ENCODE results near the gene SH3GL2.

The SH3GL2 gene

DNA sequence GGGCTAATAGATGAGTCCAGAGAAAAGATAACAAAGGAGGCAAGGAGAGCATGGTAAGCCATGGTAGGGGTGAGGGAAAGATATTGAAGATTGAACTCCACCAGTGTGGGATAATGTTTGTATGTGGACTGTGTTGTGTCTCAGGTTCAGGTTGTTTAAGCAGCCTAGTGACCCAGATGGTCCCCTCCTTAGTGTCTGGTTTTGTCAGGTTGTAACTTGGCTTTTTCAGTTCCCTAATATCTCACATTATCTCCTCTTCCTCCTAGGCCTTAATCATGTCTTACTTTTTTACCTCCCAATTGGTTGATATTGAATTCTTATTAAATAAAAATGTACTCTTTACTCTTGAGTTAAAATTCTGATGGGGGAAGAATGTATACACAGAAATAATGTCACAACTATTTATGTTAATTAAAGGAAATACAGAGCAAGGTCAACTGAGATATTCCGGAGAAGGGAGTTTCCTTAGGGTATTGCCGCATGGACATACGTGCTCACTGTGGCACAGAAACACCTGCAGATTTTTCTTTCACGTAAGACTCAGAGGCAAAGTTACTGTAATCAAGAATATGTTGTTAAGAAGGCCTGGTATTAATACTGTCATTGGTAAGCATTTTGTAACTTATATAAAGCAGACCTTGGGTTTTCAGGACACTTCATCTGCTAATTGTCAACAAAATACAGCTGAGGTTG is 23.4 kb upstream of the SH3GL2 start:
- Histone ChIP-seq H3K27me3 (ENCODE audit: insufficient read depth, low read length, poor library complexity) (no peaks in the 10 kb centered on the region), H3K36me3 (ENCODE audit: insufficient read depth, low read length) (no peaks in the 10 kb centered on the region), H3K4me3 (ENCODE audit: low read depth in 1 of 2, low read length in 2 of 2) (no peak overlapping the region), H2AFZ (ENCODE audit: low read depth, low read length) (no peak overlapping the region), H3K4me1 (ENCODE audit: insufficient read depth, low read length) (no peaks in the 10 kb centered on the region), H3K79me2 (ENCODE audit: insufficient read depth, low read length) (no peaks in the 10 kb centered on the region), H3K9ac (ENCODE audit: low read depth, low read length) (no peak overlapping the region), H3K27ac (ENCODE audit: low read length) (no peak overlapping the region), H3K9me3 (ENCODE audit: insufficient read depth, low read length, severe bottlenecking) (no peaks in the 10 kb centered on the region), H4K20me1 (ENCODE audit: insufficient read depth, low read length) (no peaks in the 10 kb centered on the region), H3K4me2 (ENCODE audit: insufficient read depth, low read length) (no peak overlapping the region)
- DNase-seq (no peak), ATAC-seq (ENCODE audit: insufficient read depth, low read depth) (no peak)
- TF ChIP-seq EZH2 (IDR thresholded peaks at IDR 0.05; ENCODE audit: borderline replicate concordance, low read depth, low read length, severe bottlenecking) (no peak), CTCF (IDR thresholded peaks at IDR 0.05; ENCODE audit: borderline replicate concordance, extremely low read depth, low read length, poor library complexity, severe bottlenecking) (no peak)

- Histone ChIP-seq H3K4me1 (ENCODE audit: insufficient read depth, low read length) (no peaks in the 10 kb centered on the region), H3K9ac (ENCODE audit: low read depth, low read length) (no peak overlapping the region), H3K27ac (ENCODE audit: low read length) (no peak overlapping the region), H2AFZ (ENCODE audit: low read depth, low read length) (no peak overlapping the region), H3K27me3 (ENCODE audit: insufficient read depth, low read length, poor library complexity) (no peaks in the 10 kb centered on the region), H3K79me2 (ENCODE audit: insufficient read depth, low read length) (no peaks in the 10 kb centered on the region), H3K9me3 (ENCODE audit: insufficient read depth, low read length, severe bottlenecking) (no peaks in the 10 kb centered on the region), H3K4me2 (ENCODE audit: insufficient read depth, low read length) (no peak overlapping the region), H3K4me3 (ENCODE audit: low read depth in 1 of 2, low read length in 2 of 2) (no peak overlapping the region), H4K20me1 (ENCODE audit: insufficient read depth, low read length) (no peaks in the 10 kb centered on the region), H3K36me3 (ENCODE audit: insufficient read depth, low read length) (no peaks in the 10 kb centered on the region)
- no peak for ATAC-seq (ENCODE audit: insufficient read depth, low read depth)
- no peak for DNase-seq
- TF ChIP-seq CTCF (IDR thresholded peaks at IDR 0.05; ENCODE audit: borderline replicate concordance, extremely low read depth, low read length, poor library complexity, severe bottlenecking) (no peak), EZH2 (IDR thresholded peaks at IDR 0.05; ENCODE audit: borderline replicate concordance, low read depth, low read length, severe bottlenecking) (no peak)
Measured at GRCh38 chr9:17556255-17556654, 22.6 kb upstream of the SH3GL2 start.

GRCh38 chr9:17556935-17557334 is 21.9 kb upstream of the SH3GL2 start:
- Histone ChIP-seq H3K79me2 (ENCODE audit: insufficient read depth, low read length) (no peaks in the 10 kb centered on the region), H3K4me3 (ENCODE audit: low read depth in 1 of 2, low read length in 2 of 2) (no peak overlapping the region), H3K36me3 (ENCODE audit: insufficient read depth, low read length) (no peaks in the 10 kb centered on the region), H3K4me2 (ENCODE audit: insufficient read depth, low read length) (no peak overlapping the region), H3K9me3 (ENCODE audit: insufficient read depth, low read length, severe bottlenecking) (no peaks in the 10 kb centered on the region), H3K27ac (ENCODE audit: low read length) (no peak overlapping the region), H3K4me1 (ENCODE audit: insufficient read depth, low read length) (no peaks in the 10 kb centered on the region), H2AFZ (ENCODE audit: low read depth, low read length) (no peak overlapping the region), H3K9ac (ENCODE audit: low read depth, low read length) (no peak overlapping the region), H4K20me1 (ENCODE audit: insufficient read depth, low read length) (no peaks in the 10 kb centered on the region), H3K27me3 (ENCODE audit: insufficient read depth, low read length, poor library complexity) (no peaks in the 10 kb centered on the region)
- DNase-seq (no peak), ATAC-seq (ENCODE audit: insufficient read depth, low read depth) (no peak)
- no peak for TF ChIP-seq EZH2 (IDR thresholded peaks at IDR 0.05; ENCODE audit: borderline replicate concordance, low read depth, low read length, severe bottlenecking)
- no peak for TF ChIP-seq CTCF (IDR thresholded peaks at IDR 0.05; ENCODE audit: borderline replicate concordance, extremely low read depth, low read length, poor library complexity, severe bottlenecking)

Measured in DND-41 (cell line).